ENCODE data around the gene MRC2.

MRC2 gene

DNA sequence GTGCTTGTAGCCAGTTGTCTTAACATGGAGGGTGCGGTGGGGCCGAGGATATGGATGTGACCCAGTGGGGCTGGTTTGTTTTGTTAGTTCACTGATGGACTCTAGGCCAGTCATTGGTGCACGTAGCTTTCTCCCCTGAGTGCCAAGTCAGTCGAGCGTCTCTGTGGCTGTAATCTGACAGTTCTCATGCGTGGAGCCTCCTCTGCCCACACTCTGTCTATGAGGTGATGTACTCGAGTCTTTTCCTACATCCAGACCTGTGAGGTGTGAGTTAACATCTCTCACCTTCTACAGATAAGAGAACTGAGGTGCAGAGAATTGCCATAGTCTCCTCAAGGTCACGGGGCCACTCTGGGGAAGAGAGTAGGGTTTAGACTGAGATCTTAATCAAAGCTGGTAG, 90.4 kb downstream of the MRC2 start:
- peak; percentile 18 for ATAC-seq
- no peak for TF ChIP-seq ZNF565 (CRISPR knock-in tag; conservative IDR thresholded peaks at IDR 0.05; ENCODE audit: low read depth)
- TF ChIP-seq, protein P1, sequence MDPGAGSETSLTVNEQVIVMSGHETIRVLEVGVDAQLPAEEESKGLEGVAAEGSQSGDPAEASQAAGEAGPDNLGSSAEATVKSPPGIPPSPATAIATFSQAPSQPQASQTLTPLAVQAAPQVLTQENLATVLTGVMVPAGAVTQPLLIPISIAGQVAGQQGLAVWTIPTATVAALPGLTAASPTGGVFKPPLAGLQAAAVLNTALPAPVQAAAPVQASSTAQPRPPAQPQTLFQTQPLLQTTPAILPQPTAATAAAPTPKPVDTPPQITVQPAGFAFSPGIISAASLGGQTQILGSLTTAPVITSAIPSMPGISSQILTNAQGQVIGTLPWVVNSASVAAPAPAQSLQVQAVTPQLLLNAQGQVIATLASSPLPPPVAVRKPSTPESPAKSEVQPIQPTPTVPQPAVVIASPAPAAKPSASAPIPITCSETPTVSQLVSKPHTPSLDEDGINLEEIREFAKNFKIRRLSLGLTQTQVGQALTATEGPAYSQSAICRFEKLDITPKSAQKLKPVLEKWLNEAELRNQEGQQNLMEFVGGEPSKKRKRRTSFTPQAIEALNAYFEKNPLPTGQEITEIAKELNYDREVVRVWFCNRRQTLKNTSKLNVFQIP (CRISPR knock-in tag; IDR thresholded peaks at IDR 0.05; ENCODE audit: borderline replicate concordance, low read depth), result no peak
- TF ChIP-seq ESRRG (CRISPR knock-in tag; IDR thresholded peaks at IDR 0.05), result no peak
- TF ChIP-seq, protein P2, sequence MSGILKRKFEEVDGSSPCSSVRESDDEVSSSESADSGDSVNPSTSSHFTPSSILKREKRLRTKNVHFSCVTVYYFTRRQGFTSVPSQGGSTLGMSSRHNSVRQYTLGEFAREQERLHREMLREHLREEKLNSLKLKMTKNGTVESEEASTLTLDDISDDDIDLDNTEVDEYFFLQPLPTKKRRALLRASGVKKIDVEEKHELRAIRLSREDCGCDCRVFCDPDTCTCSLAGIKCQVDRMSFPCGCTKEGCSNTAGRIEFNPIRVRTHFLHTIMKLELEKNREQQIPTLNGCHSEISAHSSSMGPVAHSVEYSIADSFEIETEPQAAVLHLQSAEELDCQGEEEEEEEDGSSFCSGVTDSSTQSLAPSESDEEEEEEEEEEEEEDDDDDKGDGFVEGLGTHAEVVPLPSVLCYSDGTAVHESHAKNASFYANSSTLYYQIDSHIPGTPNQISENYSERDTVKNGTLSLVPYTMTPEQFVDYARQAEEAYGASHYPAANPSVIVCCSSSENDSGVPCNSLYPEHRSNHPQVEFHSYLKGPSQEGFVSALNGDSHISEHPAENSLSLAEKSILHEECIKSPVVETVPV (CRISPR knock-in tag; IDR thresholded peaks at IDR 0.05), result no peak
- no peak for TF ChIP-seq ISL1 (CRISPR knock-in tag; IDR thresholded peaks at IDR 0.05)
- no peak for TF ChIP-seq CSDC2 (CRISPR knock-in tag; IDR thresholded peaks at IDR 0.05)
- no peak for TF ChIP-seq ZNF8 (CRISPR knock-in tag; IDR thresholded peaks at IDR 0.05)
- no peak for TF ChIP-seq GLIS3 (CRISPR knock-in tag; IDR thresholded peaks at IDR 0.05)
- no peak for TF ChIP-seq TOX (CRISPR knock-in tag; IDR thresholded peaks at IDR 0.05; ENCODE audit: borderline replicate concordance)
- TF ChIP-seq, protein P3, sequence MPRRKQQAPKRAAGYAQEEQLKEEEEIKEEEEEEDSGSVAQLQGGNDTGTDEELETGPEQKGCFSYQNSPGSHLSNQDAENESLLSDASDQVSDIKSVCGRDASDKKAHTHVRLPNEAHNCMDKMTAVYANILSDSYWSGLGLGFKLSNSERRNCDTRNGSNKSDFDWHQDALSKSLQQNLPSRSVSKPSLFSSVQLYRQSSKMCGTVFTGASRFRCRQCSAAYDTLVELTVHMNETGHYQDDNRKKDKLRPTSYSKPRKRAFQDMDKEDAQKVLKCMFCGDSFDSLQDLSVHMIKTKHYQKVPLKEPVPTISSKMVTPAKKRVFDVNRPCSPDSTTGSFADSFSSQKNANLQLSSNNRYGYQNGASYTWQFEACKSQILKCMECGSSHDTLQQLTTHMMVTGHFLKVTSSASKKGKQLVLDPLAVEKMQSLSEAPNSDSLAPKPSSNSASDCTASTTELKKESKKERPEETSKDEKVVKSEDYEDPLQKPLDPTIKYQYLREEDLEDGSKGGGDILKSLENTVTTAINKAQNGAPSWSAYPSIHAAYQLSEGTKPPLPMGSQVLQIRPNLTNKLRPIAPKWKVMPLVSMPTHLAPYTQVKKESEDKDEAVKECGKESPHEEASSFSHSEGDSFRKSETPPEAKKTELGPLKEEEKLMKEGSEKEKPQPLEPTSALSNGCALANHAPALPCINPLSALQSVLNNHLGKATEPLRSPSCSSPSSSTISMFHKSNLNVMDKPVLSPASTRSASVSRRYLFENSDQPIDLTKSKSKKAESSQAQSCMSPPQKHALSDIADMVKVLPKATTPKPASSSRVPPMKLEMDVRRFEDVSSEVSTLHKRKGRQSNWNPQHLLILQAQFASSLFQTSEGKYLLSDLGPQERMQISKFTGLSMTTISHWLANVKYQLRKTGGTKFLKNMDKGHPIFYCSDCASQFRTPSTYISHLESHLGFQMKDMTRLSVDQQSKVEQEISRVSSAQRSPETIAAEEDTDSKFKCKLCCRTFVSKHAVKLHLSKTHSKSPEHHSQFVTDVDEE (CRISPR knock-in tag; IDR thresholded peaks at IDR 0.05), result no peak
- TF ChIP-seq, protein P4, sequence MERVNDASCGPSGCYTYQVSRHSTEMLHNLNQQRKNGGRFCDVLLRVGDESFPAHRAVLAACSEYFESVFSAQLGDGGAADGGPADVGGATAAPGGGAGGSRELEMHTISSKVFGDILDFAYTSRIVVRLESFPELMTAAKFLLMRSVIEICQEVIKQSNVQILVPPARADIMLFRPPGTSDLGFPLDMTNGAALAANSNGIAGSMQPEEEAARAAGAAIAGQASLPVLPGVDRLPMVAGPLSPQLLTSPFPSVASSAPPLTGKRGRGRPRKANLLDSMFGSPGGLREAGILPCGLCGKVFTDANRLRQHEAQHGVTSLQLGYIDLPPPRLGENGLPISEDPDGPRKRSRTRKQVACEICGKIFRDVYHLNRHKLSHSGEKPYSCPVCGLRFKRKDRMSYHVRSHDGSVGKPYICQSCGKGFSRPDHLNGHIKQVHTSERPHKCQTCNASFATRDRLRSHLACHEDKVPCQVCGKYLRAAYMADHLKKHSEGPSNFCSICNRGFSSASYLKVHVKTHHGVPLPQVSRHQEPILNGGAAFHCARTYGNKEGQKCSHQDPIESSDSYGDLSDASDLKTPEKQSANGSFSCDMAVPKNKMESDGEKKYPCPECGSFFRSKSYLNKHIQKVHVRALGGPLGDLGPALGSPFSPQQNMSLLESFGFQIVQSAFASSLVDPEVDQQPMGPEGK (CRISPR knock-in tag; IDR thresholded peaks at IDR 0.05; ENCODE audit: borderline replicate concordance), result no peak
- TF ChIP-seq ZNF70 (CRISPR knock-in tag; IDR thresholded peaks at IDR 0.05), result no peak
- TF ChIP-seq RARB (CRISPR knock-in tag; IDR thresholded peaks at IDR 0.05), result no peak
- TF ChIP-seq TCF4 (CRISPR knock-in tag; IDR thresholded peaks at IDR 0.05; ENCODE audit: borderline replicate concordance), result no peak
- TF ChIP-seq ZFP30 (CRISPR knock-in tag; IDR thresholded peaks at IDR 0.05), result no peak

DNA sequence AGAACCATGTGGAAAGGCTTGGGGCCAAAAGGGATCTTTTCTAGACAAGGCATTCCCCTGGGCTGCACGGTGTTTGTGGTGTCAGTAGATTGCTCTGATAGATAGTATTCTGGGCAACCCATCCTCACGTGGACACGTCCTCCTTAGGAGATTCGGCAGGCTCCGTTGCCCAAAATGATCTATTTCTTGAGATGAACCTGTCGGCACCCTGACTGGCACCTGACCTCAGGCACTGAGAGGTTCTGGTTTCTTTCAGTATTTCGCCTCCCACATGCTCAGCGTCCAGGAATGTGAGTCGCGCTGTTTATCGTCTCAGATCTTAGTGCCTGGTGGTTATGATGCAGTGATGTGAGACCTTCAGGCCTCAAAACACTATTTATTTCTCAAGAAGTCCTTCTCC, 91.0 kb downstream of the MRC2 start:
- TF ChIP-seq, protein P1 (CRISPR knock-in tag; IDR thresholded peaks at IDR 0.05; ENCODE audit: borderline replicate concordance, low read depth), result peak; percentile 92; the same call in 1 of the 2 replicates
- TF ChIP-seq CSDC2 (CRISPR knock-in tag; IDR thresholded peaks at IDR 0.05) (peak; percentile 90), SNAI2 (CRISPR knock-in tag; IDR thresholded peaks at IDR 0.05) (peak; percentile 95), BACH2 (CRISPR knock-in tag; IDR thresholded peaks at IDR 0.05; ENCODE audit: borderline replicate concordance) (no peak), ZFP3 (CRISPR knock-in tag; IDR thresholded peaks at IDR 0.05) (peak; percentile 82; the same call in 1 of the 2 replicates), ARNTL (CRISPR knock-in tag; IDR thresholded peaks at IDR 0.05; ENCODE audit: borderline replicate concordance, low read depth) (no peak; the same call in 1 of the 2 replicates), RARB (CRISPR knock-in tag; IDR thresholded peaks at IDR 0.05) (no peak), ISL1 (CRISPR knock-in tag; IDR thresholded peaks at IDR 0.05) (peak; percentile 91), TCF4 (CRISPR knock-in tag; IDR thresholded peaks at IDR 0.05; ENCODE audit: borderline replicate concordance) (peak; percentile 70), TOX (CRISPR knock-in tag; IDR thresholded peaks at IDR 0.05; ENCODE audit: borderline replicate concordance) (no peak; the same call in 1 of the 2 replicates), GLIS3 (CRISPR knock-in tag; IDR thresholded peaks at IDR 0.05) (peak; percentile 87), ZC3H10 (CRISPR knock-in tag; IDR thresholded peaks at IDR 0.05) (no peak), PPARA (CRISPR knock-in tag; IDR thresholded peaks at IDR 0.05; ENCODE audit: borderline replicate concordance) (no peak), ZNF70 (CRISPR knock-in tag; IDR thresholded peaks at IDR 0.05) (no peak), ESRRG (CRISPR knock-in tag; IDR thresholded peaks at IDR 0.05) (peak; percentile 89; the same call in 1 of the 2 replicates)
- TF ChIP-seq, protein P5, sequence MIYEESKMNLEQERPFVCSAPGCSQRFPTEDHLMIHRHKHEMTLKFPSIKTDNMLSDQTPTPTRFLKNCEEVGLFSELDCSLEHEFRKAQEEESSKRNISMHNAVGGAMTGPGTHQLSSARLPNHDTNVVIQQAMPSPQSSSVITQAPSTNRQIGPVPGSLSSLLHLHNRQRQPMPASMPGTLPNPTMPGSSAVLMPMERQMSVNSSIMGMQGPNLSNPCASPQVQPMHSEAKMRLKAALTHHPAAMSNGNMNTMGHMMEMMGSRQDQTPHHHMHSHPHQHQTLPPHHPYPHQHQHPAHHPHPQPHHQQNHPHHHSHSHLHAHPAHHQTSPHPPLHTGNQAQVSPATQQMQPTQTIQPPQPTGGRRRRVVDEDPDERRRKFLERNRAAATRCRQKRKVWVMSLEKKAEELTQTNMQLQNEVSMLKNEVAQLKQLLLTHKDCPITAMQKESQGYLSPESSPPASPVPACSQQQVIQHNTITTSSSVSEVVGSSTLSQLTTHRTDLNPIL (CRISPR knock-in tag; IDR thresholded peaks at IDR 0.05; ENCODE audit: low read depth), result peak; percentile 96
- TF ChIP-seq, protein P3 (CRISPR knock-in tag; IDR thresholded peaks at IDR 0.05), result peak; percentile 73; the same call in 1 of the 2 replicates
- TF ChIP-seq, protein P4 (CRISPR knock-in tag; IDR thresholded peaks at IDR 0.05; ENCODE audit: borderline replicate concordance), result peak; percentile 48; the same call in 1 of the 2 replicates
- peak; percentile 91 for ATAC-seq

Data from SK-N-SH treated with all-trans-retinoic acid at 6 μM for 48 hours (cell line).